K562 (cell line): ENCODE data around the gene STIL. TPM values are rescaled to one million over a fixed set of nuclear protein-coding genes. Genes with fewer than 3 reads are reported as not detected.

Source experiments
- BHLHE40 ChIP-seq: IDR thresholded peaks from 2 replicates; pipeline ENCODE4 v1.6.1; 2011; ENCODE audit warnings: low read length, improper control_type of control experiment
- BRF1 ChIP-seq: IDR thresholded peaks from 3 replicates; pipeline ENCODE4 v1.6.1; 2011; ENCODE audit warnings: borderline replicate concordance, mild to moderate bottlenecking; ENCODE audit not compliant: insufficient read length; ENCODE audit errors: extremely low read depth
- CTBP1 ChIP-seq: fragments of 450-650 bp; IDR thresholded peaks from 2 replicates; pipeline ENCODE4 v1.6.1; 2016; ENCODE audit warnings: borderline replicate concordance
- DNMT1 ChIP-seq: fragments of 450-650 bp; IDR thresholded peaks from 2 replicates; pipeline ENCODE4 v1.6.1; 2016; ENCODE audit warnings: antibody characterized with exemption, mild to moderate bottlenecking
- ERF ChIP-seq: fragments of 450-650 bp; formaldehyde crosslinking; IDR thresholded peaks from 2 replicates; pipeline ENCODE4 v1.4.0; 2020; ENCODE audit warnings: mild to moderate bottlenecking, mixed read lengths
- FOXM1 ChIP-seq, 2 experiments: fragments of 450-650 bp in 1 of 2; sonication (generic) in 1 of 2; formaldehyde crosslinking in 1 of 2; IDR thresholded peaks; 2 replicates each; pipeline versions ENCODE4 v1.6.1 to v1.9.0; 2017 to 2022; ENCODE audit warnings: low read depth in 2 of 2, mild to moderate bottlenecking in 2 of 2, missing genetic modification reagents in 1 of 2, moderate library complexity in 1 of 2
- GABPB2 ChIP-seq: fragments of 250-450 bp; sonication (Bioruptor Pico); conservative IDR thresholded peaks from 2 replicates; pipeline ENCODE4 v1.5.1; 2021; ENCODE audit warnings: mild to moderate bottlenecking
- KLF6 ChIP-seq: fragments of 250-450 bp; sonication (Bioruptor Pico); IDR thresholded peaks from 2 replicates; pipeline ENCODE4 v1.4.0; 2020; ENCODE audit warnings: mild to moderate bottlenecking, moderate library complexity, borderline replicate concordance
- MAFG ChIP-seq: fragments of 450-650 bp; conservative IDR thresholded peaks from 2 replicates; pipeline ENCODE4 v1.6.1; 2016; ENCODE audit warnings: missing genetic modification characterization, missing compliant biosample characterization
- MBD2 ChIP-seq: sonication (generic); IDR thresholded peaks from 2 replicates; pipeline ENCODE4 v1.6.1; 2016; ENCODE audit warnings: low read depth, borderline replicate concordance
- MEIS2 ChIP-seq: fragments of 450-650 bp; IDR thresholded peaks from 2 replicates; pipeline ENCODE4 v1.6.1; 2014; ENCODE audit warnings: mild to moderate bottlenecking; ENCODE audit not compliant: partially characterized antibody
- MTA3 ChIP-seq: fragments of 450-650 bp; formaldehyde crosslinking; IDR thresholded peaks from 2 replicates; pipeline ENCODE4 v1.6.1; 2017; ENCODE audit warnings: mild to moderate bottlenecking, borderline replicate concordance
- MYNN ChIP-seq, 2 experiments: sonication (generic); formaldehyde crosslinking in 1 of 2; IDR thresholded peaks; 2 replicates each; pipeline versions ENCODE4 v1.5.0 to v1.6.1; 2016 to 2020; ENCODE audit warnings: antibody characterized with exemption in 1 of 2, missing genetic modification reagents in 1 of 2
- NONO ChIP-seq, 2 experiments: fragments of 200-400 bp in 1 of 2; fragments of 450-650 bp in 1 of 2; formaldehyde crosslinking in 1 of 2; IDR thresholded peaks; 2 replicates each; pipeline ENCODE4 v1.6.1; 2017; ENCODE audit warnings: low read depth in 2 of 2, mild to moderate bottlenecking in 2 of 2, moderate library complexity in 2 of 2, low read length in 1 of 2
- POLR2A ChIP-seq: fragments of 450-650 bp; conservative IDR thresholded peaks from 2 replicates; pipeline ENCODE4 v1.6.1; 2016
- PTRF ChIP-seq: fragments of 450-650 bp; IDR thresholded peaks from 2 replicates; pipeline ENCODE4 v1.6.1; 2016; ENCODE audit warnings: mild to moderate bottlenecking, missing genetic modification characterization, missing compliant biosample characterization
- RNF2 ChIP-seq: sonication (generic); IDR thresholded peaks from 2 replicates; pipeline ENCODE4 v1.6.1; 2016
- SMC3 ChIP-seq: conservative IDR thresholded peaks from 2 replicates; pipeline ENCODE4 v1.6.1; 2011; ENCODE audit warnings: low read depth, low read length, improper control_type of control experiment; ENCODE audit not compliant: insufficient read depth
- SOX6 ChIP-seq: fragments of 450-650 bp; IDR thresholded peaks from 2 replicates; pipeline ENCODE4 v1.6.1; 2014; ENCODE audit warnings: mild to moderate bottlenecking
- STAT5B ChIP-seq: fragments of 250-450 bp; sonication (Bioruptor Pico); IDR thresholded peaks from 2 replicates; pipeline ENCODE4 v1.8.0; 2021; ENCODE audit warnings: mild to moderate bottlenecking, inconsistent platforms
- TRIM28 ChIP-seq: fragments of 450-650 bp; IDR thresholded peaks from 2 replicates; pipeline ENCODE4 v1.6.1; 2017
- ZFP30 ChIP-seq: fragments of 250-450 bp; sonication (Bioruptor Pico); IDR thresholded peaks from 2 replicates; pipeline ENCODE4 v1.8.0; 2022; ENCODE audit warnings: moderate library complexity, mild to moderate bottlenecking, inconsistent platforms, borderline replicate concordance
- ZNF263 ChIP-seq: sonication (generic); formaldehyde crosslinking; IDR thresholded peaks from 2 replicates; pipeline ENCODE4 v1.8.0; 2022; ENCODE audit warnings: mild to moderate bottlenecking, missing genetic modification reagents, borderline replicate concordance
- ZNF766 ChIP-seq: fragments of 200-800 bp; sonication (Bioruptor generic); conservative IDR thresholded peaks from 2 replicates; pipeline ENCODE4 v1.6.1; 2016; ENCODE audit warnings: missing genetic modification characterization, missing compliant biosample characterization
- polyA plus RNA-seq, 8 experiments: library from polyadenylated mRNA; depleted of rRNA in 4 of 8; stranded (reverse) in 5 of 8; unstranded in 3 of 8; fragments of >200 nt; fragmentation: Nextera tagmentation in 2 of 8; fragmentation: Illumina TruSeq in 1 of 8; extraction: Ambion mirVana in 2 of 8; extraction: Trizol in 1 of 8; gene quantifications; 2 replicates each; pipeline versions ENCODE4 v1.2.1 to v1.2.3, GENCODE V29; 2011 to 2014; ENCODE audit warnings: inconsistent platforms in 1 of 8, missing spikeins in 1 of 8
- total RNA-seq, 7 experiments: library from RNA; depleted of rRNA in 6 of 7; stranded (reverse); fragments of >200 nt in 6 of 7; fragmentation: Illumina TruSeq in 2 of 7; extraction: Trizol in 2 of 7; gene quantifications; 2 replicates each; pipeline versions ENCODE4 v1.2.1 to v1.2.3, GENCODE V29; 2011 to 2021; ENCODE audit warnings: low replicate concordance in 1 of 7
- TF ChIP-seq, protein P1 (sequence below): fragments of 250-450 bp; sonication (Bioruptor Pico); IDR thresholded peaks from 2 replicates; pipeline ENCODE4 v1.5.0; 2020; ENCODE audit warnings: mild to moderate bottlenecking
- TF ChIP-seq, protein P2 (sequence below): fragments of 450-650 bp; IDR thresholded peaks from 2 replicates; pipeline ENCODE4 v1.6.1; 2016; ENCODE audit warnings: borderline replicate concordance
- TF ChIP-seq, protein P3 (sequence below): sonication (generic); formaldehyde crosslinking; IDR thresholded peaks from 2 replicates; pipeline ENCODE4 v1.8.0; 2022; ENCODE audit warnings: missing genetic modification reagents, mild to moderate bottlenecking, borderline replicate concordance

STIL gene
- total and polyA plus RNA-seq, 9 of the 15 experiments (the other 6 are each of a cell fraction or from before 2014, with no cell fraction given), result 10.5 to 77.4 (median 39.6) TPM

DNA sequence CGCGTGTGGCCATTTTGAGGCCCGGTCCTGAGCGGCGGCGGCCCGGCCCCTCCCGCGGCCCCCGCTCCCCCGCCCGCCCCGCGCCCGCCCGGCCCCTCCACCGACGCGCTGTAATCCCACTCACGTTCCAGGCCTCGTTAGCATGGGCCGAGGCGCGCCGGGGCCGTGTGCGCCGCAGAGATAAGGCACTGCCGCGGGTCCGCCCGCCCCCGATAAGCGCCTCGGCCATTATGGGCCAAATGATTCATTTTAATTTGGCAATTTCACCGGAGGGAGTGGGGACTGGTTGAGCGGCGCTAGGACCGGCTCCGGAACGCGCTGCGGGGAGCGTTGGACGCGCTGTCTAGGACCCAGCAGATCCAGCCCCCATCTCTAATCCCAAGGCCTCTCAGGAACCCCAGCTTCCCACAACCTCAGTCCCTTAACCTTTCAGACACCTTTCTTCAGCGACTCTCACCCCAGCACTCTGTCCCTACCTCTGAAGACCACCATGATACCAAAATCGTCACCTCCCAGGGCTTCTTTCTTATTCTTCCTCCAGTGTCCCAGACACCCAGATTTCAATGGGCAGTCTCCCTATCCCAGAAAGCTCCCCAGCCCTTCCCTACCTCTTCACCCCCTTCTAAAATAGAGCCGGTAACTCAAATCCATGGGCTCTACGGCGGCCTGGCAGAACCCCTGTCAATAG, 81.6 kb downstream of the STIL start, which contains the start of gene TAL1 (continued):
- peak in 1 of 2 experiments; percentile 97; a peak in 2 of 4 replicates for TF ChIP-seq NONO (IDR thresholded peaks at IDR 0.05; ENCODE audit: low read depth in 2 of 2, low read length in 1 of 2)
- TF ChIP-seq MBD2, result peak; percentile 90
- TF ChIP-seq, protein P1, sequence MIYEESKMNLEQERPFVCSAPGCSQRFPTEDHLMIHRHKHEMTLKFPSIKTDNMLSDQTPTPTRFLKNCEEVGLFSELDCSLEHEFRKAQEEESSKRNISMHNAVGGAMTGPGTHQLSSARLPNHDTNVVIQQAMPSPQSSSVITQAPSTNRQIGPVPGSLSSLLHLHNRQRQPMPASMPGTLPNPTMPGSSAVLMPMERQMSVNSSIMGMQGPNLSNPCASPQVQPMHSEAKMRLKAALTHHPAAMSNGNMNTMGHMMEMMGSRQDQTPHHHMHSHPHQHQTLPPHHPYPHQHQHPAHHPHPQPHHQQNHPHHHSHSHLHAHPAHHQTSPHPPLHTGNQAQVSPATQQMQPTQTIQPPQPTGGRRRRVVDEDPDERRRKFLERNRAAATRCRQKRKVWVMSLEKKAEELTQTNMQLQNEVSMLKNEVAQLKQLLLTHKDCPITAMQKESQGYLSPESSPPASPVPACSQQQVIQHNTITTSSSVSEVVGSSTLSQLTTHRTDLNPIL (CRISPR knock-in tag), result no peak
- peak; percentile 86 for TF ChIP-seq CTBP1
- no peak for TF ChIP-seq POLR2A
- TF ChIP-seq PTRF, result no peak
- no peak for TF ChIP-seq STAT5B (CRISPR knock-in tag)
- TF ChIP-seq MAFG, result no peak
- TF ChIP-seq SOX6, result peak; percentile 98
- TF ChIP-seq TRIM28, result peak; percentile 52
- no peak for TF ChIP-seq ZNF263 (CRISPR knock-in tag)
- no peak for TF ChIP-seq GABPB2 (CRISPR knock-in tag)
- no peak for TF ChIP-seq BRF1
- TF ChIP-seq RNF2, result peak; percentile 95
- no peak for TF ChIP-seq SMC3
- TF ChIP-seq ERF (CRISPR knock-in tag), result no peak
- TF ChIP-seq, protein P2, sequence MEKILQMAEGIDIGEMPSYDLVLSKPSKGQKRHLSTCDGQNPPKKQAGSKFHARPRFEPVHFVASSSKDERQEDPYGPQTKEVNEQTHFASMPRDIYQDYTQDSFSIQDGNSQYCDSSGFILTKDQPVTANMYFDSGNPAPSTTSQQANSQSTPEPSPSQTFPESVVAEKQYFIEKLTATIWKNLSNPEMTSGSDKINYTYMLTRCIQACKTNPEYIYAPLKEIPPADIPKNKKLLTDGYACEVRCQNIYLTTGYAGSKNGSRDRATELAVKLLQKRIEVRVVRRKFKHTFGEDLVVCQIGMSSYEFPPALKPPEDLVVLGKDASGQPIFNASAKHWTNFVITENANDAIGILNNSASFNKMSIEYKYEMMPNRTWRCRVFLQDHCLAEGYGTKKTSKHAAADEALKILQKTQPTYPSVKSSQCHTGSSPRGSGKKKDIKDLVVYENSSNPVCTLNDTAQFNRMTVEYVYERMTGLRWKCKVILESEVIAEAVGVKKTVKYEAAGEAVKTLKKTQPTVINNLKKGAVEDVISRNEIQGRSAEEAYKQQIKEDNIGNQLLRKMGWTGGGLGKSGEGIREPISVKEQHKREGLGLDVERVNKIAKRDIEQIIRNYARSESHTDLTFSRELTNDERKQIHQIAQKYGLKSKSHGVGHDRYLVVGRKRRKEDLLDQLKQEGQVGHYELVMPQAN, result peak; percentile 64; the same call in 1 of the 2 replicates
- TF ChIP-seq BHLHE40, result peak; percentile 99
- peak; percentile 88 for TF ChIP-seq MEIS2
- TF ChIP-seq ZNF766, result peak; percentile 97
- no peak for TF ChIP-seq DNMT1
- TF ChIP-seq MYNN (IDR thresholded peaks at IDR 0.05), result peak; percentile 74
- TF ChIP-seq MYNN (CRISPR knock-in tag; IDR thresholded peaks at IDR 0.05), result no peak
- peak; percentile 84 for TF ChIP-seq FOXM1 (IDR thresholded peaks at IDR 0.05; ENCODE audit: low read depth)
- TF ChIP-seq FOXM1 (CRISPR knock-in tag; IDR thresholded peaks at IDR 0.05; ENCODE audit: low read depth), result no peak
- TF ChIP-seq ZFP30 (CRISPR knock-in tag), result no peak
- TF ChIP-seq, protein P3, sequence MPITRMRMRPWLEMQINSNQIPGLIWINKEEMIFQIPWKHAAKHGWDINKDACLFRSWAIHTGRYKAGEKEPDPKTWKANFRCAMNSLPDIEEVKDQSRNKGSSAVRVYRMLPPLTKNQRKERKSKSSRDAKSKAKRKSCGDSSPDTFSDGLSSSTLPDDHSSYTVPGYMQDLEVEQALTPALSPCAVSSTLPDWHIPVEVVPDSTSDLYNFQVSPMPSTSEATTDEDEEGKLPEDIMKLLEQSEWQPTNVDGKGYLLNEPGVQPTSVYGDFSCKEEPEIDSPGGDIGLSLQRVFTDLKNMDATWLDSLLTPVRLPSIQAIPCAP, result no peak
- TF ChIP-seq MTA3, result peak; percentile 94
- no peak for TF ChIP-seq KLF6 (CRISPR knock-in tag)
